PC-3 (cell line): ENCODE measurements around the gene MPZ. TPM values are rescaled to one million over a fixed set of nuclear protein-coding genes. Genes with fewer than 3 reads are reported as not detected.

ENCODE experiments used
- ATAC-seq: fragments of 200-7000 bp; cut with Tn5 transposase; 2 replicates; pipeline ENCODE4 v1.9.1; 2020; ENCODE audit warnings: mild to moderate bottlenecking, moderate library complexity
- BruUV-seq: library from RNA; stranded (reverse); fragments of 400-500 nt; replicated peaks from 2 replicates; lab custom pipeline; 2021; lab: Mats Ljungman, UMichigan
- CTCF ChIA-PET: fragments of 300-600 bp; sonication (Branson Sonifier 250); formaldehyde crosslinking; loops from one replicate; lab custom pipeline; 2022; ENCODE audit warnings: antibody characterized with exemption; lab: Charles Lee
- POLR2A ChIA-PET: fragments of 300-600 bp; sonication (Branson Sonifier 250); formaldehyde crosslinking; loops from one replicate; lab custom pipeline; 2022; ENCODE audit warnings: antibody characterized with exemption; ENCODE audit not compliant: unreplicated experiment; lab: Charles Lee
- DNase-seq: peaks from one replicate; pipeline ENCODE4 v3.0.0-alpha.2; 2015
- H2AFZ ChIP-seq: fragments of 300-600 bp; sonication (generic); 2 replicates; pipeline ENCODE4 v1.6.0; 2016; ENCODE audit warnings: antibody characterized with exemption, low read length
- H3F3A ChIP-seq: fragments of 300-600 bp; sonication (generic); one replicate; pipeline ENCODE4 v1.6.0; 2017; ENCODE audit warnings: antibody characterized with exemption, low read length, control low read depth, mild to moderate bottlenecking; ENCODE audit not compliant: unreplicated experiment
- H3K27ac ChIP-seq: fragments of 300-600 bp; sonication (generic); 2 replicates; pipeline ENCODE4 v1.5.1; 2016; ENCODE audit warnings: mild to moderate bottlenecking, low read length
- H3K27me3 ChIP-seq: fragments of 300-600 bp; sonication (generic); 2 replicates; pipeline ENCODE4 v1.6.1; 2016; ENCODE audit warnings: low read length, mixed read lengths
- H3K36me3 ChIP-seq: fragments of 300-600 bp; sonication (generic); 2 replicates; pipeline ENCODE4 v1.6.1; 2016; ENCODE audit warnings: low read depth, mixed run types, low read length, mixed read lengths
- H3K4me1 ChIP-seq: fragments of 300-600 bp; sonication (generic); 2 replicates; pipeline ENCODE4 v1.5.1; 2016; ENCODE audit warnings: low read length; ENCODE audit not compliant: insufficient read depth
- H3K4me2 ChIP-seq: fragments of 300-600 bp; sonication (generic); 2 replicates; pipeline ENCODE4 v1.6.0; 2016; ENCODE audit warnings: low read length
- H3K4me3 ChIP-seq: fragments of 300-600 bp; sonication (generic); 2 replicates; pipeline ENCODE4 v1.5.1; 2016; ENCODE audit warnings: mild to moderate bottlenecking, low read length, mixed read lengths
- H3K79me2 ChIP-seq: fragments of 300-600 bp; sonication (generic); 2 replicates; pipeline ENCODE4 v1.6.1; 2017; ENCODE audit warnings: low read length, mixed read lengths
- H3K9ac ChIP-seq: fragments of 300-600 bp; sonication (generic); 2 replicates; pipeline ENCODE4 v1.6.0; 2016; ENCODE audit warnings: mild to moderate bottlenecking, low read length
- H3K9me2 ChIP-seq: fragments of 300-600 bp; sonication (generic); replicated peaks from 2 replicates; pipeline ENCODE4 v1.6.1; 2016; ENCODE audit warnings: mixed run types, low read length, mixed read lengths
- H3K9me3 ChIP-seq: fragments of 300-600 bp; sonication (generic); 2 replicates; pipeline ENCODE4 v1.6.1; 2016; ENCODE audit warnings: low read length, mixed read lengths
- H4K20me1 ChIP-seq: fragments of 300-600 bp; sonication (generic); 2 replicates; pipeline ENCODE4 v1.6.1; 2016; ENCODE audit warnings: low read length, mixed read lengths
- EZH2 ChIP-seq: fragments of 300-600 bp; sonication (generic); IDR thresholded peaks from one replicate; pipeline ENCODE4 v1.6.1; 2017; ENCODE audit warnings: antibody characterized with exemption, mild to moderate bottlenecking, low read length; ENCODE audit not compliant: unreplicated experiment
- EZH2phosphoT487 ChIP-seq: fragments of 300-600 bp; sonication (generic); IDR thresholded peaks from 2 replicates; pipeline ENCODE4 v1.6.1; 2018; ENCODE audit warnings: mild to moderate bottlenecking, antibody characterized with exemption, low read length, borderline replicate concordance
- intact Hi-C: fragments of 100-400 bp; cut with micrococcal nuclease; formaldehyde crosslinking; loops from 2 replicates; pipeline ENCODE4 v1.9.0; 2023
- total RNA-seq: library from RNA; depleted of rRNA; stranded (reverse); fragments of >200 nt; gene quantifications from 2 replicates; pipeline ENCODE4 v1.2.3, GENCODE V29; 2014
- TF ChIP-seq, protein P1 (sequence below): fragments of 300-600 bp; sonication (generic); conservative IDR thresholded peaks from 2 replicates; pipeline ENCODE4 v1.5.1; 2017; ENCODE audit warnings: antibody characterized with exemption, low read depth, mild to moderate bottlenecking, low read length

The MPZ gene
- total RNA-seq, 1 experiment from 2014 or later: 0.18 TPM

DNA sequence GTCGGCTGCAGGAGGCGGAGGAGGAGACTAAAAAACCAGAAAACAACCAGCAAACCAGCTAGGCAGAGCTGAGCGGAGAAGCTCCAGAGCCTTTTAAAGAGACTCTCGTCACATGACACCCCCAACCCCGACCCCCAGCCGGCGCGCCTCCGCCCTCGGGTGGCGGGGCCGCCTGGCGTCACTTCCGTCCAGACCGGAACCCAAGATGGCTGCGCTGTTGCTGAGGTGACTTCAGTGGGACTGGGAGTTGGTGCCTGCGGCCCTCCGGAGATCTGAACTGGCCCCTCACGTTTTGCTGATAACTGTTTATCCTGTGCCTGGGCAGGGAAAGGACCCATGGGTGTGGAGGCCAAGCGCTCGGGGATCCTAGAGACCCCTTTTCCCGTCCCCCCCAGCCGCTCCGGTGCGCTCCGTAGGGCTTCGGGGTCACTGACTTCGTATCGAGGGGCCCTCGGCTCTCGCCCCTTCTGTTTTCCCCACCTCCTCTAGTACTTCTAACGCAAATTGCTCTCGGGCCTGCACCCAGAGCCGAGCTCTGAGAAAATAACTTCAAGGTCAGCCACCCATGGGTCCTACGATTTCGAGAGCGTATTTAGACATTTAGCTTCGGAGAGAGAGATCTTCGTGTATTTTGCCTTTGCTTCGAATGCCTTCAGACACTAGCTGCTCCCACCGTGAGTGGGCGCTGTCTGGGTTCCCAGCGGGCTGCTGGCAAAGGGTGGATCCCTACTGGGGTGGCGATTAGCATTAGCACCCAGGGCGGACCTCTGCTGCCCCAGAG is 4.6 kb upstream of the MPZ start, which contains the start of gene SDHC:
SDHC (plus strand) TSS at position 181 of the 781 bp plus-strand sequence; CDS start at position 206, 25 bp downstream.
- Histone ChIP-seq H3F3A (no peaks in the 10 kb centered on the region), H3K4me3 (peak within 1 kb of the TSS; percentile 86), H4K20me1 (no peaks in the 10 kb centered on the region), H3K27me3 (no peaks in the 10 kb centered on the region), H3K4me1 (peaks cover 8% of the 10 kb centered on the region; the same call in 1 of the 2 replicates), H3K4me2 (peak within 1 kb of the TSS; percentile 82), H2AFZ (peak within 1 kb of the TSS; percentile 93), H3K36me3 (no peaks in the 10 kb centered on the region), H3K9me3 (no peaks in the 10 kb centered on the region), H3K27ac (peak within 1 kb of the TSS; percentile 63), H3K9me2 (no peaks in the 10 kb centered on the region), H3K9ac (peak within 1 kb of the TSS; percentile 94), H3K79me2 (peaks cover 29% of the 10 kb centered on the region)
- no peak for TF ChIP-seq EZH2
- TF ChIP-seq, protein P1, sequence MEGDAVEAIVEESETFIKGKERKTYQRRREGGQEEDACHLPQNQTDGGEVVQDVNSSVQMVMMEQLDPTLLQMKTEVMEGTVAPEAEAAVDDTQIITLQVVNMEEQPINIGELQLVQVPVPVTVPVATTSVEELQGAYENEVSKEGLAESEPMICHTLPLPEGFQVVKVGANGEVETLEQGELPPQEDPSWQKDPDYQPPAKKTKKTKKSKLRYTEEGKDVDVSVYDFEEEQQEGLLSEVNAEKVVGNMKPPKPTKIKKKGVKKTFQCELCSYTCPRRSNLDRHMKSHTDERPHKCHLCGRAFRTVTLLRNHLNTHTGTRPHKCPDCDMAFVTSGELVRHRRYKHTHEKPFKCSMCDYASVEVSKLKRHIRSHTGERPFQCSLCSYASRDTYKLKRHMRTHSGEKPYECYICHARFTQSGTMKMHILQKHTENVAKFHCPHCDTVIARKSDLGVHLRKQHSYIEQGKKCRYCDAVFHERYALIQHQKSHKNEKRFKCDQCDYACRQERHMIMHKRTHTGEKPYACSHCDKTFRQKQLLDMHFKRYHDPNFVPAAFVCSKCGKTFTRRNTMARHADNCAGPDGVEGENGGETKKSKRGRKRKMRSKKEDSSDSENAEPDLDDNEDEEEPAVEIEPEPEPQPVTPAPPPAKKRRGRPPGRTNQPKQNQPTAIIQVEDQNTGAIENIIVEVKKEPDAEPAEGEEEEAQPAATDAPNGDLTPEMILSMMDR: peak; percentile 68
- intact Hi-C loops: loop anchor here (2.0 kb wide), 2 partner anchors 68 to 88 kb away; partner anchors contain the start of gene TOMM40L
- peak; percentile 97 for ATAC-seq
- TSS peak; percentile 76 for BruUV-seq
- DNase-seq: peak; percentile 90
- CTCF ChIA-PET: interaction anchor here (0.6 to 1.9 kb wide), 5 partner anchors 10 to 89 kb away, joined by 3 to 9 read pairs (median 4); partner anchors contain the start of gene TOMM40L
- POLR2A ChIA-PET: interaction anchor here (0.5 to 1.4 kb wide), 5 partner anchors 9 to 171 kb away, joined by 3 to 5 read pairs (median 3); no protein-coding TSS in a partner anchor

DNA sequence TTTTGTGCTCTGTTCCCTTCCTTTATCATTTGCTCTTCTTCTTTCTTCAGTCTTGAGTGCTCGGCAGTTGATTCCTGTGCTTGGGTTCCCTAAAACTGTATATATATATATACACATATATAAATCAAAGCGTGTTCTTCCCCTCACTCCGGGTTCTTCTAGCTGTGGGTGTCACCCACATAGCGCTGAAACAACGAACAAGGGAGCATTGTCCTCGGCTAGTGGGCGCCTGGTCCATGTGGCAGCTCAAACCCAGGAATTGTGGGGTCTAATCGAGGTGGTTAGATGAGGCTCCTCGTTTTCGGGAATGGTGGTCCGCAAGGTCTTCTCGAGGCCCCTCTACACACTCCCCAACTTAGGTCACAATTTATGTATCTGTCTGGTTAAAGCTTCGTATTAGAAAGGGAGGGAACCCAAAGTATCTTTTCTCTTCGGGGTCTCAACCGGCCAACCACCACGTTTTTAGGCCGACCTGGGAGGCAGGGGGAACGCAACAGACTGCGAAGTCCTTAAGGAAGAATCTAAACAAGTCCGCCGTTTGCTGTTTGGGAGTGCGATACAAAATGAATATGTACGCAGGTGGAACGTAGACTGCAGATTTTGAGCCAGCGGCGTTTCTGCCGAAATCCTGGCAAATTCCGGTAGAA is 3.9 kb upstream of the MPZ start:
- DNase-seq: no peak
- TF ChIP-seq, protein P1: no peak
- TF ChIP-seq EZH2phosphoT487 (no peak), EZH2 (no peak)
- no peak; the same call in 1 of the 2 replicates for ATAC-seq
- Histone ChIP-seq H3K79me2 (peaks cover 29% of the 10 kb centered on the region), H3K36me3 (no peaks in the 10 kb centered on the region), H2AFZ (peak overlapping the region; percentile 93), H3K9me3 (no peaks in the 10 kb centered on the region), H3K27ac (peak overlapping the region; percentile 63), H3K9me2 (no peaks in the 10 kb centered on the region), H3K27me3 (no peaks in the 10 kb centered on the region), H3F3A (no peaks in the 10 kb centered on the region), H3K9ac (peak overlapping the region; percentile 94), H3K4me3 (peak overlapping the region; percentile 86), H4K20me1 (no peaks in the 10 kb centered on the region), H3K4me1 (peaks cover 8% of the 10 kb centered on the region; the same call in 1 of the 2 replicates), H3K4me2 (peak overlapping the region; percentile 82)
- ChIA-PET POLR2A (interaction anchor here (0.5 to 1.4 kb wide), 5 partner anchors 8 to 144 kb away, joined by 3 to 5 read pairs (median 3); no protein-coding TSS in a partner anchor), CTCF (interaction anchor here (0.6 to 1.9 kb wide), 4 partner anchors 9 to 88 kb away, joined by 3 to 9 read pairs (median 4); partner anchors contain the start of gene TOMM40L)
- intact Hi-C loops: loop anchor here (2.0 kb wide), 2 partner anchors 69 to 87 kb away; partner anchors contain the start of gene TOMM40L
- BruUV-seq: TSS peak; percentile 97
